Measurements from ENCODE around the gene CDH6. TPM values are rescaled to one million over a fixed set of nuclear protein-coding genes. Genes with fewer than 3 reads are reported as not detected.
"Not testable (repeated sequence)": the region's sequence is repeated elsewhere in the genome, so short reads cannot be mapped to it uniquely, and the experiment has no call there.

CDH6 gene
- total and polyA plus RNA-seq, 4 experiments from 2014 or later, result not detected

- Mint-ChIP-seq H3K36me3 (no peaks in the 10 kb centered on the region), H3K27ac (no peak overlapping the region), H3K9me3 (peaks cover 0 to 5% (median 2%) of the 10 kb centered on the region in 8 donors), H3K27me3 (peaks cover 3 to 4% of the 10 kb centered on the region in 2 donors), H3K4me1 (no peaks in the 10 kb centered on the region), H3K4me3 (no peak overlapping the region)
- no peak overlapping the region for H3K27ac ChIP-seq (ENCODE audit: low read depth, low read length)
- no peaks in the 10 kb centered on the region for H3K4me1 ChIP-seq (ENCODE audit: insufficient read depth, low read length)
- ChIA-PET POLR2A (ENCODE audit: partially characterized antibody) (no interaction called here), CTCF (ENCODE audit: partially characterized antibody) (no interaction called here)
- H3K36me3 ChIP-seq (ENCODE audit: insufficient read depth, low read length), result no peaks in the 10 kb centered on the region
- intact Hi-C loops (cut with micrococcal nuclease), result loop anchor here (10.0 kb wide), 1 partner anchor 478 kb away; no protein-coding TSS in a partner anchor
- no peak for DNase-seq
- H3K9me3 ChIP-seq (ENCODE audit: control insufficient read depth in 1 of 2, low read length in 2 of 2), result no peaks in the 10 kb centered on the region
- no peak overlapping the region for H3K4me3 ChIP-seq (ENCODE audit: low read length in 2 of 2)
- H3K27me3 ChIP-seq (ENCODE audit: insufficient read depth, low read length), result no peaks in the 10 kb centered on the region
These were observed 163.6 kb downstream of the CDH6 start for GRCh38 chr5:31357038-31357437.

DNA sequence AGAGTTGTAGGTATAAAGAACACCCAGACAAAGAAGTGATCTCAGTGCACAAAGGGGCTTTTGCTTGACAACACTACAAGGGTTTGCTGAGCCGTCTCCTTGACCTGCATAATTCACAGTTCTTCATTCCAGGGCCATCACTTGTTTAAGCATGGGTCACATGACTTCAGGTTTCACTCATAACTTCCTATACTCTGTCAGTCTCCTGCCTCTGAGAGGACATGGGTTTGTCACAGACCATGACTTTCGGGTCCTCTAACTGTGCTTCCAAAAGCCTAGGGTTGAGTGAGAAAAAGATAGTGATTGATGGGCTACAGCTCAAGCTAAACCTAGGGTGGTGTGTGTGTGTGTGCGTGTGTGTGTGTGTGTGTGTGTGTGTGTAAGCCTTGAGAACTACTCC is 166.4 kb downstream of the CDH6 start:
- Mint-ChIP-seq H3K36me3 (no peaks in the 10 kb centered on the region), H3K4me3 (no peak overlapping the region), H3K9me3 (peaks cover 0 to 12% (median 6%) of the 10 kb centered on the region in 8 donors), H3K4me1 (no peaks in the 10 kb centered on the region), H3K27ac (no peak overlapping the region), H3K27me3 (peaks cover 2 to 3% of the 10 kb centered on the region in 2 donors)
- POLR2A ChIA-PET (ENCODE audit: partially characterized antibody), result no interaction called here
- H3K36me3 ChIP-seq (ENCODE audit: insufficient read depth, low read length), result no peaks in the 10 kb centered on the region
- no peak overlapping the region for H3K27ac ChIP-seq (ENCODE audit: low read depth, low read length)
- CTCF ChIA-PET (ENCODE audit: partially characterized antibody), result no interaction called here
- H3K4me3 ChIP-seq (ENCODE audit: low read length in 2 of 2), result no peak overlapping the region
- DNase-seq, result no peak
- intact Hi-C loops (cut with micrococcal nuclease), result loop anchor here (10.0 kb wide), 1 partner anchor 475 kb away; no protein-coding TSS in a partner anchor
- no peaks in the 10 kb centered on the region for H3K27me3 ChIP-seq (ENCODE audit: insufficient read depth, low read length)
- H3K9me3 ChIP-seq (ENCODE audit: control insufficient read depth in 1 of 2, low read length in 2 of 2), result no peaks in the 10 kb centered on the region
- H3K4me1 ChIP-seq (ENCODE audit: insufficient read depth, low read length), result no peaks in the 10 kb centered on the region

DNA sequence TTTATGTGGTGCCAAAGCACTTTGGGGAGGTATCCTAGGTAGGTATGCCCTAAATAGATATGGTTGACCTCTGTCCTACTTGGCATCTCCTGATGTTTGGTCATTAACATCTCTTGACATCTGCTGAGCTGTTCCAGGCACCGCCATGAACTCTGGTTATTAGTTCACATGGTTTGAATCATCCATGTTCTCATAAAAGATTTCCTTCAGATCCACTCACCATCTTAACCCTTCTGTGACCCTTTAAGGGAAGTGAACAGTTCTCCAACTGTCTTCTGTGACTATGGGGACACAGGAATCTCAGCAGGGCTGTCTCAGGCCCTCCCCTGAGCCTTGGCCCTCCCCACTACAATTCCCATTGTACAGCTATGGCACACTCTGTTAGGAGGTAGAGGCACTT is 167.7 kb downstream of the CDH6 start:
- no peaks in the 10 kb centered on the region for H3K36me3 Mint-ChIP-seq
- POLR2A ChIA-PET (ENCODE audit: partially characterized antibody), result no interaction called here
- intact Hi-C loops (cut with micrococcal nuclease), result no loop called here
- Histone ChIP-seq H3K9me3 (ENCODE audit: control insufficient read depth in 1 of 2, low read length in 2 of 2) (no peaks in the 10 kb centered on the region), H3K27me3 (ENCODE audit: insufficient read depth, low read length) (no peaks in the 10 kb centered on the region), H3K27ac (ENCODE audit: low read depth, low read length) (no peak overlapping the region), H3K4me1 (ENCODE audit: insufficient read depth, low read length) (no peaks in the 10 kb centered on the region), H3K36me3 (ENCODE audit: insufficient read depth, low read length) (no peaks in the 10 kb centered on the region), H3K4me3 (ENCODE audit: low read length in 2 of 2) (no peak overlapping the region)
- CTCF ChIA-PET (ENCODE audit: partially characterized antibody), result no interaction called here
- DNase-seq, result no peak
- peaks cover 3 to 4% of the 10 kb centered on the region in 2 donors for H3K27me3 Mint-ChIP-seq
- peaks cover 0 to 13% (median 5%) of the 10 kb centered on the region in 8 donors for H3K9me3 Mint-ChIP-seq
- no peak overlapping the region for H3K4me3 Mint-ChIP-seq
- H3K4me1 Mint-ChIP-seq, result no peaks in the 10 kb centered on the region
- H3K27ac Mint-ChIP-seq, result no peak overlapping the region

GRCh38 chr5:31361704-31362528 is 168.4 kb downstream of the CDH6 start:
- H3K9me3 ChIP-seq (ENCODE audit: control insufficient read depth in 1 of 2, low read length in 2 of 2); H3K27ac Mint-ChIP-seq; H3K36me3 Mint-ChIP-seq; H3K27me3 ChIP-seq (ENCODE audit: insufficient read depth, low read length); H3K4me1 Mint-ChIP-seq; H3K36me3 ChIP-seq (ENCODE audit: insufficient read depth, low read length); H3K4me3 ChIP-seq (ENCODE audit: low read length in 2 of 2); H3K27me3 Mint-ChIP-seq; DNase-seq; POLR2A ChIA-PET (ENCODE audit: partially characterized antibody); H3K4me1 ChIP-seq (ENCODE audit: insufficient read depth, low read length); H3K27ac ChIP-seq (ENCODE audit: low read depth, low read length); intact Hi-C loops (cut with micrococcal nuclease); CTCF ChIA-PET (ENCODE audit: partially characterized antibody); H3K4me3 Mint-ChIP-seq: not testable (repeated sequence)
- peaks cover 0 to 13% (median 2%) of the 10 kb centered on the region in 8 donors for H3K9me3 Mint-ChIP-seq

GRCh38 chr5:31362529-31362900 is 169.0 kb downstream of the CDH6 start:
- Mint-ChIP-seq H3K36me3 (no peaks in the 10 kb centered on the region), H3K4me1 (no peaks in the 10 kb centered on the region), H3K4me3 (no peak overlapping the region), H3K27ac (no peak overlapping the region), H3K9me3 (peaks cover 0 to 13% (median 1%) of the 10 kb centered on the region in 8 donors), H3K27me3 (peaks cover 3 to 7% of the 10 kb centered on the region in 2 donors)
- no peak overlapping the region for H3K27ac ChIP-seq (ENCODE audit: low read depth, low read length)
- intact Hi-C loops (cut with micrococcal nuclease), result no loop called here
- no peaks in the 10 kb centered on the region for H3K27me3 ChIP-seq (ENCODE audit: insufficient read depth, low read length)
- no peaks in the 10 kb centered on the region for H3K4me1 ChIP-seq (ENCODE audit: insufficient read depth, low read length)
- ChIA-PET POLR2A (ENCODE audit: partially characterized antibody) (no interaction called here), CTCF (ENCODE audit: partially characterized antibody) (no interaction called here)
- DNase-seq, result no peak
- no peak overlapping the region for H3K4me3 ChIP-seq (ENCODE audit: low read length in 2 of 2)
- H3K36me3 ChIP-seq (ENCODE audit: insufficient read depth, low read length), result no peaks in the 10 kb centered on the region
- H3K9me3 ChIP-seq (ENCODE audit: control insufficient read depth in 1 of 2, low read length in 2 of 2), result no peaks in the 10 kb centered on the region

DNA sequence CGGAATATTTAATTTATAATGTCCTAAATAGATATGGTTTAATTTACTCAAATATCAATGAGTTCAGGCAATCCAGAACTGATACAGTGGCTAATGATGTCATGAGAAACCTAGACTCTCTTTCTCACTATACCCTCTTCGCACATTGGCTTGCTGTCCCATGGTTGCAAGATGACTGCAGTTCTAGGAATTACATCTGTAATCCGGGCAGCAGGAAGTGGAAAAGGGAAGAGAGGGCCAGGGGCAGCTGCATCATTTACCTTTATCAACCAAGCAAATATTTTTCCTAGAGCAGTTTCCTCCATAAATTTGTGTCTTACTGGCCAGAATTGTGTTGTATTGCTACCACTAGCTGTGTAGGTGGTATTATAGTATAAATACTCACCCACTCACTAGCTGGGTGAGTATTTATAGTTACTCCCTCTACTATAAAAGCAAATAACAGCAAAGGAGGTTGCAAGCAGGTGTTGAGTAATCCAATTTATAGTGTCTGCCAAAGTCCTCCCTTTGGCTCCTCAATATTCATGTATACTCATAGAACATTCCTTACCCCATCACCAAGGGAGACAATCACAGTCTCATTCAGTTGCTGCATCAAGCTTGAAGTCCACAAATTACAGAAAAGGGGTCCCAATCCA is 169.6 kb downstream of the CDH6 start:
- no peaks in the 10 kb centered on the region for H3K4me1 Mint-ChIP-seq
- Histone ChIP-seq H3K4me1 (ENCODE audit: insufficient read depth, low read length) (no peaks in the 10 kb centered on the region), H3K4me3 (ENCODE audit: low read length in 2 of 2) (no peak overlapping the region), H3K27me3 (ENCODE audit: insufficient read depth, low read length) (no peaks in the 10 kb centered on the region), H3K36me3 (ENCODE audit: insufficient read depth, low read length) (no peaks in the 10 kb centered on the region), H3K27ac (ENCODE audit: low read depth, low read length) (no peak overlapping the region), H3K9me3 (ENCODE audit: control insufficient read depth in 1 of 2, low read length in 2 of 2) (no peaks in the 10 kb centered on the region)
- ChIA-PET CTCF (ENCODE audit: partially characterized antibody) (no interaction called here), POLR2A (ENCODE audit: partially characterized antibody) (no interaction called here)
- H3K9me3 Mint-ChIP-seq, result peaks cover 0 to 13% (median 1%) of the 10 kb centered on the region in 8 donors
- DNase-seq, result no peak
- no peak overlapping the region for H3K27ac Mint-ChIP-seq
- H3K4me3 Mint-ChIP-seq, result no peak overlapping the region
- intact Hi-C loops (cut with micrococcal nuclease), result no loop called here
- peaks cover 3 to 7% of the 10 kb centered on the region in 2 donors for H3K27me3 Mint-ChIP-seq
- H3K36me3 Mint-ChIP-seq, result no peaks in the 10 kb centered on the region

GRCh38 chr5:31364881-31365636 is 171.6 kb downstream of the CDH6 start:
- no peak for DNase-seq
- Histone ChIP-seq H3K9me3 (ENCODE audit: control insufficient read depth in 1 of 2, low read length in 2 of 2) (no peaks in the 10 kb centered on the region), H3K27ac (ENCODE audit: low read depth, low read length) (no peak overlapping the region), H3K36me3 (ENCODE audit: insufficient read depth, low read length) (no peaks in the 10 kb centered on the region), H3K27me3 (ENCODE audit: insufficient read depth, low read length) (no peaks in the 10 kb centered on the region), H3K4me1 (ENCODE audit: insufficient read depth, low read length) (no peaks in the 10 kb centered on the region), H3K4me3 (ENCODE audit: low read length in 2 of 2) (no peak overlapping the region)
- ChIA-PET POLR2A (ENCODE audit: partially characterized antibody) (no interaction called here), CTCF (ENCODE audit: partially characterized antibody) (no interaction called here)
- intact Hi-C loops (cut with micrococcal nuclease), result no loop called here
- H3K36me3 Mint-ChIP-seq, result no peaks in the 10 kb centered on the region
- no peak overlapping the region for H3K27ac Mint-ChIP-seq
- H3K9me3 Mint-ChIP-seq, result peaks cover 0 to 13% (median 2%) of the 10 kb centered on the region in 8 donors
- H3K4me1 Mint-ChIP-seq, result no peaks in the 10 kb centered on the region
- peaks cover 6 to 7% of the 10 kb centered on the region in 2 donors for H3K27me3 Mint-ChIP-seq
- H3K4me3 Mint-ChIP-seq, result no peak overlapping the region
